ENCODE results near the gene ZNF358.
"Not testable (repeated sequence)": the region's sequence is repeated elsewhere in the genome, so short reads cannot be mapped to it uniquely, and the experiment has no call there.

DNA sequence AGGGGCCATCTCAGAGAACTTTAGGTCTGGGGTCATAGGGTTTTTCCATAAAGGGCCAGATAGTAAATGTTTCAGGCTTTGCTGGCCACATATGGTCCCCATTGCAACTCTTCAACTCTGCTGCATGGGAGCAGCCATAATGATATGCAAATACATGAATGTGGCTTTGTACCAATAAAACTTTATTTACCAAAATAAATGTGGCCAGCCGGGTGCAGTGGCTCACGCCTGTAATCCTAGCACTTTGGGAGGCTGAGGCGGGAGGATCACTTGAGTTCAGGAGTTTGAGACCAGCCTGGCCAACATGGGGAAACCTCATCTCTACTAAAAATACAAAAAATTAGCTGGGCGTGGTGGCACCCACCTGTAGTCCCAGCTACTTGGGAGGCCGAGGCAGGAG is 23.1 kb downstream of the ZNF358 start:
- TF ChIP-seq ZNF7 (CRISPR knock-in tag; IDR thresholded peaks at IDR 0.05); CHD2 (IDR thresholded peaks at IDR 0.05; ENCODE audit: low read depth, low read length): not testable (repeated sequence)
- TF ChIP-seq, protein P1, sequence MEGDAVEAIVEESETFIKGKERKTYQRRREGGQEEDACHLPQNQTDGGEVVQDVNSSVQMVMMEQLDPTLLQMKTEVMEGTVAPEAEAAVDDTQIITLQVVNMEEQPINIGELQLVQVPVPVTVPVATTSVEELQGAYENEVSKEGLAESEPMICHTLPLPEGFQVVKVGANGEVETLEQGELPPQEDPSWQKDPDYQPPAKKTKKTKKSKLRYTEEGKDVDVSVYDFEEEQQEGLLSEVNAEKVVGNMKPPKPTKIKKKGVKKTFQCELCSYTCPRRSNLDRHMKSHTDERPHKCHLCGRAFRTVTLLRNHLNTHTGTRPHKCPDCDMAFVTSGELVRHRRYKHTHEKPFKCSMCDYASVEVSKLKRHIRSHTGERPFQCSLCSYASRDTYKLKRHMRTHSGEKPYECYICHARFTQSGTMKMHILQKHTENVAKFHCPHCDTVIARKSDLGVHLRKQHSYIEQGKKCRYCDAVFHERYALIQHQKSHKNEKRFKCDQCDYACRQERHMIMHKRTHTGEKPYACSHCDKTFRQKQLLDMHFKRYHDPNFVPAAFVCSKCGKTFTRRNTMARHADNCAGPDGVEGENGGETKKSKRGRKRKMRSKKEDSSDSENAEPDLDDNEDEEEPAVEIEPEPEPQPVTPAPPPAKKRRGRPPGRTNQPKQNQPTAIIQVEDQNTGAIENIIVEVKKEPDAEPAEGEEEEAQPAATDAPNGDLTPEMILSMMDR (CRISPR knock-in tag; IDR thresholded peaks at IDR 0.05), result not testable (repeated sequence)

All from HepG2 (cell line).